Upper lobe of right lung (tissue), 1 donor: Measurements from ENCODE around the gene CYS1. TPM values are rescaled to one million over a fixed set of nuclear protein-coding genes. Genes with fewer than 3 reads are reported as not detected.
"Not testable (repeated sequence)": the region's sequence is repeated elsewhere in the genome, so short reads cannot be mapped to it uniquely, and the experiment has no call there.

Experiments used
- ATAC-seq: fragments of 200-7000 bp; cut with Tn5 transposase; one replicate; pipeline ENCODE4 v1.9.1; 2020; ENCODE audit warnings: mild to moderate bottlenecking, moderate library complexity
- DNase-seq: peaks from one replicate; pipeline ENCODE4 v3.0.0-alpha.2; 2020
- H3K27ac ChIP-seq: fragments of 200-600 bp; one replicate; pipeline ENCODE4 v1.8.0; 2022
- H3K27me3 ChIP-seq: fragments of 200-600 bp; one replicate; pipeline ENCODE4 v1.8.0; 2022; ENCODE audit warnings: mild to moderate bottlenecking
- H3K36me3 ChIP-seq: fragments of 200-600 bp; one replicate; pipeline ENCODE4 v1.8.0; 2022
- H3K4me1 ChIP-seq: fragments of 200-600 bp; one replicate; pipeline ENCODE4 v1.8.0; 2022
- H3K4me3 ChIP-seq: fragments of 200-600 bp; one replicate; pipeline ENCODE4 v1.8.0; 2022; ENCODE audit warnings: mild to moderate bottlenecking
- H3K9me3 ChIP-seq: fragments of 200-600 bp; one replicate; pipeline ENCODE4 v1.8.0; 2022
- CTCF ChIP-seq: fragments of 200-600 bp; IDR thresholded peaks from one replicate; pipeline ENCODE4 v1.8.0; 2022; ENCODE audit warnings: antibody characterized with exemption
- intact Hi-C: fragments of 100-400 bp; cut with DNase I; formaldehyde crosslinking; loops from one replicate; pipeline ENCODE4 v1.11.0; 2022
- total RNA-seq: library from RNA; stranded (reverse); fragmentation: NEBNext Ultra II Directional; extraction: Animal tissue kit (Norgen Biotek cat#: 25700); gene quantifications from one replicate; pipeline ENCODE4 v1.2.1, GENCODE V29; 2021
- donor health status: DM: no; HTN: yes; CAD: no; lungs with severe emphysema.

Gene CYS1
- total RNA-seq, 1 donor from 2014 or later = 4.5 TPM

GRCh38 chr2:10014418-10015190, 65.6 kb downstream of the CYS1 start:
- intact Hi-C loops = no loop called here
- DNase-seq (no peak), ATAC-seq (no peak)
- Histone ChIP-seq H3K9me3 (no peaks in the 10 kb centered on the region), H3K4me1 (peaks cover 7% of the 10 kb centered on the region), H3K27me3 (no peaks in the 10 kb centered on the region), H3K36me3 (no peaks in the 10 kb centered on the region), H3K27ac (no peak overlapping the region), H3K4me3 (no peak overlapping the region)
- TF ChIP-seq CTCF = no peak

DNA sequence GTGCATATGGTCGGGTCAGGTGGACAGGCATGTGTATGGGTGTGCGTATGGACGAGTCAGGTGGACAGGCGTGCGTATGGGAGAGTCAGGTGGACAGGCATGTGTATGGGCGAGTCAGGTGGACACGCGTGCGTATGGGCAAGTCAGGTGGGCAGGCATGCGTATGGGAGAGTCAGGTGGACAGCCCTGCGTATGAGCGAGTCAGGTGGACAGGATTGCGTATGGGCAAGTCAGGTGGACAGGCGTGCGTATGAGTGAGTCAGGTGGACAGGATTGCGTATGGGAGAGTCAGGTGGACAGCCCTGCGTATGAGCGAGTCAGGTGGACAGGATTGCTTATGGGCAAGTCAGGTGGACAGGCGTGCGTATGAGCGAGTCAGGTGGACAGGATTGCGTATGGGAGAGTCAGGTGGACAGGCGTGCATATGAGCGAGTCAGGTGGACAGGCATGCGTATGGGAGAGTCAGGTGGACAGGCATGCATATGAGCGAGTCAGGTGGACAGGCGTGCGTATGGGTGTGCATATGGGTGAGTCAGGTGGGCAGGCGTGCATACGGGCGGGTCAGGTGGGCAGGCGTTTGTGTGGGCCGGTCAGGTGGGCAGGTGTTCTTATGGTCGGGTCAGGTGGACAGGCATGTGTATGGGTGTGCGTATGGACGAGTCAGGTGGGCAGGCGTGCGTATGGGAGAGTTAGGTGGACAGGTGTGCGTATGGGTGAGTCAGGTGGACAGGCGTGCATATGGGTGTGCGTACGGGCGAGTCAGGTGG, 66.4 kb downstream of the CYS1 start:
- DNase-seq, H3K27ac ChIP-seq, intact Hi-C loops, ATAC-seq, H3K36me3 ChIP-seq, H3K4me1 ChIP-seq, H3K9me3 ChIP-seq, H3K4me3 ChIP-seq, H3K27me3 ChIP-seq: not testable (repeated sequence)

- no peaks in the 10 kb centered on the region for H3K36me3 ChIP-seq
- ATAC-seq (peak; percentile 36), DNase-seq (peak; percentile 60)
- intact Hi-C loops = no loop called here
- no peak overlapping the region for H3K27ac ChIP-seq
- H3K9me3 ChIP-seq = no peaks in the 10 kb centered on the region
- TF ChIP-seq CTCF = no peak
- H3K4me3 ChIP-seq = no peak overlapping the region
- no peaks in the 10 kb centered on the region for H3K27me3 ChIP-seq
- peaks cover 9% of the 10 kb centered on the region for H3K4me1 ChIP-seq
Observed at GRCh38 chr2:10012963-10013461, 67.2 kb downstream of the CYS1 start.

- DNase-seq, intact Hi-C loops, H3K27ac ChIP-seq, H3K9me3 ChIP-seq, H3K27me3 ChIP-seq, H3K4me3 ChIP-seq, ATAC-seq, H3K4me1 ChIP-seq, H3K36me3 ChIP-seq: not testable (repeated sequence)
Observed at GRCh38 chr2:10012366-10012962, 67.7 kb downstream of the CYS1 start.

DNA sequence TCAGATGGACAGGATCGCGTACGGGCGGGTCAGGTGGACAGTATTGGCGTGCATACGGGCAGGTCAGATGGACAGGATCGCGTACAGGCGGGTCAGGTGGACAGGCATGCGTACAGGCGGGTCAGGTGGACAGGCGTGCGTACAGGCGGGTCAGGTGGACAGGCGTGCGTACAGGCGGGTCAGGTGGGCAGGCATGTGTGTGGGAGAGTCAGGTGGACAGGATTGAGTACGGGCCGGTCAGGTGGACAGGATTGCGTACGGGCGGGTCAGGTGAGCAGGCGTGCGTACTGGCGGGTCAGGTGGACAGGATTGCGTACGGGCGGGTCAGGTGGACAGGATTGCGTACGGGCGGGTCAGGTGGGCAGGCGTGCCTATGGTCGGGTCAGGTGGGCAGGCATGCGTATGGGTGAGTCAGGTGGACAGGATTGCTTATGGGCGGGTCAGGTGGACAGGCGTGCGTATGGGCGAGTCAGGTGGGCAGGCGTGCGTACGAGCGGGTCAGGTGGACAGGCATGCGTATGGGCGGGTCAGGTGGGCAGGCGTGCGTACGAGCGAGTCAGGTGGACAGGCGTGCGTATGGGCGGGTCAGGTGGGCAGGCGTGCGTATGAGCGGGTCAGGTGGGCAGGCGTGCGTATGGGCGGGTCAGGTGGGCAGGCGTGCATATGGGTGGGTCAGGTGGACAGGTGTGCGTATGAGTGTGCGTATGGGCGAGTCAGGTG, 68.4 kb downstream of the CYS1 start:
- DNase-seq, H3K36me3 ChIP-seq, H3K27me3 ChIP-seq, ATAC-seq, H3K4me1 ChIP-seq, H3K4me3 ChIP-seq, H3K9me3 ChIP-seq, H3K27ac ChIP-seq, intact Hi-C loops: not testable (repeated sequence)

DNA sequence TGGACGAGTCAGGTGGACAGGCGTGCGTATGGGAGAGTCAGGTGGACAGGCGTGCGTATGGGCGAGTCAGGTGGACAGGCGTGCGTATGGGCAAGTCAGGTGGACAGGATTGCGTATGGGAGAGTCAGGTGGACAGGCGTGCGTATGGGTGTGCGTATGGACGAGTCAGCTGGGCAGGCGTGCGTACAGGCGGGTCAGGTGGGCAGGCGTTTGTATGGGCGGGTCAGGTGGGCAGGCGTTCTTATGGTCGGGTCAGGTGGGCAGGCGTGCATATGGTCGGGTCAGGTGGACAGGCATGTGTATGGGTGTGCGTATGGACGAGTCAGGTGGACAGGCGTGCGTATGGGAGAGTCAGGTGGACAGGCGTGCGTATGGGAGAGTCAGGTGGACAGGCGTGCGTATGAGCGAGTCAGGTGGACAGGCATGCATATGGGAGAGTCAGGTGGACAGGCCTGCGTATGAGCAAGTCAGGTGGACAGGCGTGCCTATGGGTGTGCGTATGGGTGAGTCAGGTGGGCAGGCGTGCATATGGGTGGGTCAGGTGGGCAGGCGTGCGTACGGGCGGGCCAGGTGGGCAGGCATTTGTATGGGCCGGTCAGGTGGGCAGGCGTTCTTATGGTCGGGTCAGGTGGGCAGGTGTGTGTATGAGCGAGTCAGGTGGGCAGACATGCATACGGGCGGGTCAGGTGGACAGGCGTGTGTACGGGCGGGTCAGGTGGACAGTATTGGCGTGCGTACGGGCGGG, 69.2 kb downstream of the CYS1 start:
- ATAC-seq, DNase-seq, intact Hi-C loops, H3K9me3 ChIP-seq, H3K4me1 ChIP-seq, H3K4me3 ChIP-seq, H3K27ac ChIP-seq, H3K27me3 ChIP-seq, H3K36me3 ChIP-seq: not testable (repeated sequence)
